Right hindlimb (tissue), 1 donor: Measurements from ENCODE around the gene TMEM114.

ENCODE experiments used
- DNase-seq: peaks from one replicate; pipeline ENCODE4 v3.0.0-alpha.2; 2018

TMEM114 gene

GRCh38 chr16:8611122-8611521 lies 20.8 kb upstream of the TMEM114 start:
- DNase-seq = no peak

DNA sequence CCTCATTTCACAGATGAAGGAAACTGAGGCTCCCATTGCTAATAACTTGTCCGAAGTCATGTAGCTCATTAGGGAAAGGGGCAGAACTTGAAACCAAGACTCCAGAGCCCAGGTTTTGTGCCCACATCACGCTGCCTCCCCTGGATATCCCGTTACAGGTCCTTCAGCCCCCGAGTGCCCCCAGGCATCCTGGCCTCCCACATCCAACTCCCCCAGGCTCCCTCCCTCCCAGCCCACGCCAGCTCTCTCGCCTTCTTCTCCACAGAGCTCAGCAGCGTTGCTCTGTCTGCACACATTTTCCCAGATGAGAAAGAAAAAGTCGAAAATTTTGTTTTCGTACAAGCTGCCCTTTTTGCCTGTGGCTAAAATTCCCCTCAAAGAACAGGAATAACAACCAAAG lies 16.9 kb upstream of the TMEM114 start:
- DNase-seq = no peak

GRCh38 chr16:8605554-8605953 lies 15.2 kb upstream of the TMEM114 start:
- DNase-seq = no peak

DNA sequence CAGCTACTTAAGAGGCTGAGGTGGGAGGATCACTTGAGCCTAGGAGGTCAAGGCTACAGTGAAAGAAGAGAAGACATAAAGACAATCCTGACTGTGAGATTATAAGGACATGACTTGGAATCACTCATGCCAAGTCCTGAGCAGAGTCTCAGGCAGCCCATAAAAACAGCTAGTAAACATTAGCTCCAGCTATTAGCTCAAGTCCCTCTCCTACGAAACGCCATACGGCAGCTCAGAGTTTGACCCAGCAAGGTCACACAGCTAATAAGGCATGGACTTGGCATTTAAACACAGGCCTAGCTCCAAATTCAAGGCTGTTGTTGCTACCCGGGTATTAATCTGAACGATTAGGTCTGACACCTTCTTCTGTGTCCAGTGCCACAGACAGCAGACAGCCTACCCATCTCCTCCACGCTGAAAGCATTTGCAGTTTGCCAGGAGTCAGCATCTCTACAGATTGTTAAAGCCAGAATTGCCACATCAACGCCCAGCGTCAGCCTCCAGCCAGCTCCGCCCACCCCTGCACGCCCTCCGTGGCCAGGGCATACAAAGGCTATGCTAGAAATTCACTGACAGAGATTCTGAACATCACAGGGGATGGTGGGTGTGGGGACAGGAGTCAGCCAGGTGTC lies 9.9 kb upstream of the TMEM114 start:
- no peak for DNase-seq

DNA sequence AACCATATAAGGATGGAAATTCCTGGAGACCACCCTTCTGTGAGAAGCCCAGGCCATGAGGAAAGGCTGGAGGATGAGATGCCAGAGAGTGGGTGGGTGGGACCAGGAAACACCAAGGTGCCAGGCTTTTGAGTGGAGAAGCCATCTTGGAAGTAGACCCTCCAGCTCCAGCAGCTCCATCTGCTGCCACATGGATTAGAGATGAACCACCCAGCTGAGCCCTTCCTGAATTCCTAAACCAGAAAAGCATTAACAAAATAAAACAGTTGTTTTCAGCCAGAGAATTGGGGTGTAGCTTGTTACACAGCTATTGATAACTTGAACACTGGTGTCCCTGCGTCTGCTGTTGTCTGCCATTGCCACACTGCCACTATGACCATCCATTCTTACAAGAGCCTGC lies 6.3 kb upstream of the TMEM114 start:
- DNase-seq = no peak

DNA sequence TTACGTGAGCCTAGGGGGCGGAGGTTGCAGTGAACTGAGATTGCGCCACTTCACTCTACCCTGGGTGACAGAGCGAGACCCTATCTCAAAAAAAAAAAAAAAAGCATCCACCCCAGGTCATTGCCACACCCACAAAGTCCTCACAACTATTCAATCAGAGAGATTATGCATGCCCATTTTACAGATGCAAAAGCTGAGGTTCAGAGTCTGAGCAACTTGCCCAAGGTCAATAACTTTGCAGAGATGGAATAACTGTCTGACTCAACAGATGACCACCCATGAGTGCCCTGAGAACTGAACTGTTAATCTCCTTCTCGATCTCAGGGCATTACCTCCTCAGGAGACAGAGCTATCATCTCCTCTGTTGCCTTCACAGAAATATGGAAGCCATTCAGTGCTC lies 5.5 kb upstream of the TMEM114 start:
- DNase-seq = no peak

DNA sequence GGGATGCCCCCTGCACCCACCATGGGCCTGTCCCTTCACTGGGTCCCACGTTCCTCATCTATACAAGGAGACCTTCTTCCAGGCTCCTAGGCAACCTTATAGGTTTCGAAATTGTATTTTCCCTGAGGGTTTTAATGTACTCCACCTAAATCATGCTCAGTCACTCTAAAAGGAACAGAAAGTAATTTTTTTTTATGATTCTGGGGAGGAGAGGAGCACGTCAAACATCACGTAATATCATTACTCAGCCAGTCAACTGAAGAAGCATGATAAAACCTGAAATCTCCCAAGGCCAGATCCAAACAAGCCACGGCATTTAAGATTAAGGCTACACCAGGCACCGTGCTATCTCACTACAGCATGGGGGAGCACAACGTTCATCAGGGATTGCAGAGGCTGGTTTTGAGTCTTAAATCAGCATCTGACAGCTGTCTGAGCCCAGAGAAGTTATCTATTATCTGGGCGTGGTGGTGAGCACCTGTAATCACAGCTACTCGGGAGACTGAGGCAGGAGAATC lies 3.9 kb upstream of the TMEM114 start:
- DNase-seq = no peak

DNA sequence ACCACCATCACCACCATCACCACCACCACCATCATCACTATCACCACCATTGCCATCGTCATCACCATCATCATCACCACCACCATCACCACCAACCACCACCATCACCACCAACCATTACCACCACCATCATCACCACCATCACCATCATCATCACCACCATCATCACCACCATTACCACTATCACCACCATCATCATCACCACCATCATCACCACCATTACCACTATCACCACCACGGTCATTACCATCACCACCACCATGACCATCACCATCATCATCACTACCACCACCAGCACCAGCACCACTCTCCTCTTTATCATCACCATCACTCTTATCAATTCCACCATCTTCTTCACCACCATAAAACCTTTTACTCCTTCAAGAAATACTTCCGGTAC lies 1.1 kb upstream of the TMEM114 start:
- DNase-seq = no peak

- no peak for DNase-seq
Observed at GRCh38 chr16:8590811-8591210, 500 bp upstream of the TMEM114 start.

DNA sequence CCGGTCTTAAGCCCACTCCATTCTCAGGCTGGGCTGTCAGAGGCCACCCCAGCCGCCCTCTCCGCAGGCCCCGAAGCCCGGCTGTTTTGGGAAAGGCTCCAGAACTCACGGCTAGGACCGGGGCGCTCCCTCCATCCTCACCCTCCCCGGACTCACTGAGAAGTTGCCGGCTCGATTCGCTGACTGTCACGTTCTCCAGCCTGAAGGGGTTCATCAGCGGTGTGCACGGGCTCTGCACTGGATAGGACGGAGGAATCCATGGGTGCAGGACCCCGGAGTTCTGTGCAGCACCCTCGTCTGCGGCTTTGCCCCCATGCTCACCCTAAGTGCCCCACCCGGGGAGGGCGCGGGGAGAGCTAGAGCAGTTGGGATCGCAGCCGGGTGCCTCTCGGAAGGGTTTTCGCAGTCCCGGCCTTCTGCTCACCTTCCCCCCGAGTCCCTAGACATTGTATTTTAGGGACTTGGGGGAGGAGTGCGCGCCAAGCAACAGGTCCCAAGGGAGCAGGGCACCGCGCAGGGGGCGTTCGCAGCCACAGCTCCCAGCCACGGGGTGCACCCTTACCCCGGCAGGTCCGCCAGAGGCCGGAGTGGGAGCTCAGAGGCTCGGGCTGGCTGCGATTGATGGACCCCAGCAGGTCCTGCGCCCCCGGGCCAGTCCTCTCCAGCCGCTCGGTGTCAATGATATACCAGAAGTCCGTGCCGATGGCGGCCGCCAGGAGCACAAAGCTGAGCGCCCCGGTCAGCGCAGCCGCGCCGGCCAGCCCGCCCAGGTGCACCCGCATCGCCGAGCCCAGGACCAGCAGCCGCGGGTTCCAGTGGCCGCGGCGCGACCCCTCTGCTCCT lies 1.0 kb downstream of the TMEM114 start:
- no peak for DNase-seq

DNA sequence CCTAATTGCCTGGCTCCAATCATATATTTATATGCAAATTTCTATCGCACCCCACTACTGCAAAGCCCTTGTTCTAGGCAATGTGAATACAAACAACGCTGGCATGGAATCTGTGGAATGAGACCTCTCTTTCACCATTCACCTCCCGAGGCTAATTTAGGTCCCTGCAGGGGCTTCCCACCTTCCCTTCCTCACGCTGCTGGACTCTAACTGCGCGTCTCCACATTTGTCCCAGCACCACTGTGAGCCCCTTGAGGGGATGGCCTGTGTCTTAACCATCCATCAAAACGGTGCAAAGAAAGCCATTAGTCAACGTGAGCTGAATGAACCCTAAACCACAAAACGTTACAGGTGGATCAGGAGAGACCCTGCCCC lies 1.6 kb downstream of the TMEM114 start:
- DNase-seq = no peak

- no peak for DNase-seq
Observed at GRCh38 chr16:8587065-8587464, 3.2 kb downstream of the TMEM114 start.

DNA sequence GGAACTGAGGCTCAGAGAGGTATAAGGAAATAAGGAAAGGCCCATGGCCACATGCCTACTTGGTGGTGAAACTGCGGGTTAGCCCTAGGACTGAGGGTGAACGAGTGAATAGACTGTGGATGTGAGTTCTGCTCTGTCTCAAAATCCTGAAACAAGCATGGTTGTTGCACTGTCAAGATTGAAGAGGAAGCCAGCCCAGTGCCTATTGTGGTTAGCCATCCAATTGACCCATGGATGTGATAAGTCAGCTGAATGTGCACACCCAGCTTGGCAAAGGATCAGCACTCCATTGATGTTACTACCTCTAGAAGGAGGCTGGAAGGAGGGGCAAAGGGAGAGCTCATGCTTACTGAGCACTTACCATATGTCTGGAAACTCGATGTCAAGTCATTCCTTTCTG lies 4.5 kb downstream of the TMEM114 start:
- DNase-seq = no peak

DNA sequence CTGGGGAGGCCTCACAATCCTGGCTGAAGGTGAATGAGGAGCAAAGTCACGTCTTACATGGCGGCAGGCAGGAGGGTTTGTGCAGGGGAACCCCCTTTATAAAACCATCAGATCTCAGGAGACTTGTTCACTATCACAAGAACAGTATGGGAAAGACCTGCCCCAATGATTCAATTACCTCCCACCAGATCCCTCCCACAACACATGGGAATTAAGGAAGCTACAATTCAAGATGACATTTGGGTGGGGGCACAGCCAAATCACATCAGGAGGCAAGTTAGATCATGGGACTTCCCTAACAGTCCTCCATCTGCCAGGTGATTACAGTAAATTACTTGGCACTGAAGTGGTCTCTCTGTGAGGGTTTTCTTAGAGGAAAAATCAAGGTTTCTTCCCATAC lies 5.3 kb downstream of the TMEM114 start:
- DNase-seq = no peak

DNA sequence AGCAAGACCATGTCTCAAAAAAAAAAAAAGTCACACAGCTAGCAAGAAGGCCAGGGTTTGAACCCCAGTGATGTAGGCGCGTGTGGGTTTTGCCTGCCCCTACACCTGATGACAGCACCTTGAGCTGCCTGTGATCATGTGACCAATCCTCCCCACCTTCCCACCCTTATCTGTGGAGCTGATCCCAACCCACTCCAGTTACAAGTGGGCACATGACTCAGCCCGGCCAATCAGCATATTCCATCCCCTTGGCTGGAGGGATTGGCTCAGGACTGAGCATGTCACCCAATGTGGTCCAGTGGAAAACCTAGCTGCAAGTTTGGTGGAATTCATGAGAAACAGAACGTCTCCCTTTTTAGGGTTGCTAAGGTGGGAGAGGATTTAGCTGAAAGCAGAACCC lies 6.6 kb downstream of the TMEM114 start:
- no peak for DNase-seq

DNA sequence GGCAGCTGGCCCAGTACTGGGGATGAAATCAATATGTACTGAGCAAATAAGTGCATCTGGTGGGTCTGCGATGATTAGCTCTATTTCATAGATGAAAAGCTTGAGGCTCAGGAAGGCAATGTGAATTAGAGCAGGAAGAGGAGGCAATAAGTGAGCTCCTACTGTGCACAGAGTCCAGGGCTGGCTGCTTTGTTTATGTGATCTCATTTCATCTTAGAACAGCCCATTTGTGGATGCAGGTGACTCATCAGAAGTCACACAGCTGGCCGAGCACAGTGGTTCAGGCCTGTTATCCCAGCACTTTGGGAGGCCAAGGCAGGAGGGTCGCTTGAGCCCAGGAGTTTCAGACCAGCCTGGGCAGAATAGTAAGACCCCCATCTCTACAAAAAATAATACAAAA lies 7.1 kb downstream of the TMEM114 start:
- no peak for DNase-seq

- DNase-seq = no peak
Observed at GRCh38 chr16:8581831-8582580, 8.3 kb downstream of the TMEM114 start.

DNA sequence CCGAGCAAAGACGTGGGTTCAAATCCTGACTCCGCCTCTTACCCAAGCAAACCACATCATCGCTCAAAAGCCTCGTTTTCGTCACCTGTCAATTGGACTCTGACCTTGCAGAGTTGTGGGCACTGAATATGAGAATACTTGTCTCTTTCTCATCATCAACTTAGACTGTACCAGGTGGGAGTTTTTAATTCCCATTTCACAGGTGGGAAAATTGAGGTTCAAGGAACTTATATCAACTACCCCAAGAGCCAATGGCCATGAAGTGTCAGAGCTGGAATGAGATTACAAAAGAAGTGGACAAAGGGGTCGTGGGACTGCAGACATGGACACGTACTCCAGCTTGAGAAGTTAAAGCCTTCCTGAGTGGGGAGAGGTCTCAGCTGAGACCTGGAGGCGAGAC lies 10.8 kb downstream of the TMEM114 start:
- DNase-seq = no peak

GRCh38 chr16:8577678-8578304 lies 12.5 kb downstream of the TMEM114 start:
- DNase-seq = no peak

GRCh38 chr16:8576141-8577004 lies 13.9 kb downstream of the TMEM114 start:
- no peak for DNase-seq

DNA sequence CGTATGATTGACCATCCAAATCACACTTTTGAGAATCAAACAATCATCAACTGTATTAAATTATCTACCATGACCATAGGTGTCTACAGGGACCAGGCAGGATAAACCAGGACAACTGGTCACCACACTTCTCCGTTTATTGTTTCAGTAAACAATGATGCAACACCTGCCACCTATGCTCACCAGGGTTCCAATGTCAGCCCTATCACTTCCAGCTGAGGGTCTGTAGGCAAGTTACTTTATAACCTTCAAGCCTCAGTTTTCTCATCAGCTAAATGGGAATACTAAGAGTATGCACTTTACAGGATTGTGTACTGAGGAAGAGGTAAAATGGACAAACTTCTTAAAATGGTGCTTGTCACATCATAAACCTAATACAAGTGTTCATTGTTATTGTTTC lies 14.9 kb downstream of the TMEM114 start:
- no peak for DNase-seq
